GM19239 (cell line): ENCODE data around the gene NIP7.
A peak's percentile ranks its signal among the peaks of the same experiment; 100 is the strongest.

Source experiments
- DNase-seq: peaks from one replicate; pipeline ENCODE4 v3.0.0; 2011; ENCODE audit warnings: low spot score; ENCODE audit not compliant: insufficient read length
- FAIRE-seq: peaks from 2 replicates; lab custom pipeline; 2011; peaks lifted over from hg19 to GRCh38; lab: Jason Lieb, UNC

NIP7 gene

DNA sequence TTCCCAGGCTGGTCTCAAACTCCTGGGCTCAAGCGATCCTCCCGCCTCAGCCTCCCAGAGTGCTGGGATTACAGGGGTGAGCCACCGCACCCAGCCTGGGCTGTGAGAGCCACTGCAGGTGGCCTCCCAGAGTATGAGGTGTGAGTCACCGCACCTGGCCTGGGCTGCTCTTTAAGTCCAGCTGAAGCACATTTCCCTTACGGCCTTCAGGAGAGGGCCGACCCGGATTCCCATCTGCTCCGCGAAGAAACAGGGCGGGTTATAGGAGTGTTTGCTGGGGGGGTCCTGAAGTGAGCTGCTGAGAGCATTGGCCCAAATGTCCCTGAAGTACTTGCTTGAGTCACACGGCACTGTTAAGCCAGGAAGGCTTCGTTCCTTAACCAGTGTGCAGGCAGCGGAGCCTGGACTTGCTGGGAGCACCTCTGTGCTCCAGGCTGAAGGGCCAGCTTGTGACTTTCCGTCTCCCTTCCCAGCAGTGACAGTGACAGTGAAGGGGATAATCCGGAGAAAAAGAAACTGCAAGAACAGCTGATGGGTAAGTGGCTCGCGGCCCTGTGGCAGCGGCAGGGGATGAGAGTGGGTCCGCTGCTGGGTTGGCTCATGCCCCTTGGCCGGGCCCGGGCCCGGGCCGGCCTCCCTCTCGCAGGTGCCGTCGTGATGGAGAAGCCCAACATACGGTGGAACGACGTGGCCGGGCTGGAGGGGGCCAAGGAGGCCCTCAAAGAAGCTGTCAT, 21.2 kb upstream of the NIP7 start:
- DNase-seq (no peak), FAIRE-seq (no peak)

DNA sequence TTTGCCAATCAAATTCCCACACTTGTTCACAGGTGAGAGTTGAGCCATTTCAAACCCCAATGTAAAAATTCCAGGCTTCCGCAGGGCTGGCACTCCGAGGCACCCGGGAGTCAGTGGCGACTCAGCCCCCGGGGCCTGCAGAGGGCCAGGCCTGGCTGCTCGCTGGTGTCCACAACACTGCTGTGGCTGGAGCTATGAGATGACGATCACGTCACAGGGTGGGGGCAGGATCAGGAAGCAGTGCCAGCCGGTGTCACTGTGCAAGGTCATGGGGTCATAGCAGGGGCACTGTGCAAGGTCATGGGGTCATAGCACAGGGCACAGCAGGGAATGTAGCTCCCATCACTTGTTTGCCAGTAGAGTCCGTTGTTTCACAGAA, 20.7 kb upstream of the NIP7 start:
- DNase-seq (no peak), FAIRE-seq (no peak)

DNA sequence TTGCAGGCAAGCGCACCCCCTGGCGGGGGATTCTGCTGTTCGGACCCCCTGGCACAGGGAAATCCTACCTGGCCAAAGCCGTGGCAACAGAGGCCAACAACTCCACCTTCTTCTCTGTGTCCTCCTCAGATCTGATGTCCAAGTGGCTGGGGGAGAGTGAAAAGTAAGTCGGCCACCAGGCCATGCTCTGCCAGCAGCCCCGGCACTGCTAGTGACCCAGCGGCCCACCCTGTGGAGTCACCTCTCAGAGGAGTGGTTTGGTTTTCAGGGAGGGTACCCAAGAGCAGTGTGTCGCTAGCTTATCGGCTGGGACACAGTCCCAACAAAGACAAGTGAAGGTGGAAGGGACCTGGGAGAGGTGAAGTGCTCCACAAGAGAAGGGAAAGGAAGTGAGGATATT, 20.2 kb upstream of the NIP7 start:
- no peak for DNase-seq
- no peak for FAIRE-seq

DNA sequence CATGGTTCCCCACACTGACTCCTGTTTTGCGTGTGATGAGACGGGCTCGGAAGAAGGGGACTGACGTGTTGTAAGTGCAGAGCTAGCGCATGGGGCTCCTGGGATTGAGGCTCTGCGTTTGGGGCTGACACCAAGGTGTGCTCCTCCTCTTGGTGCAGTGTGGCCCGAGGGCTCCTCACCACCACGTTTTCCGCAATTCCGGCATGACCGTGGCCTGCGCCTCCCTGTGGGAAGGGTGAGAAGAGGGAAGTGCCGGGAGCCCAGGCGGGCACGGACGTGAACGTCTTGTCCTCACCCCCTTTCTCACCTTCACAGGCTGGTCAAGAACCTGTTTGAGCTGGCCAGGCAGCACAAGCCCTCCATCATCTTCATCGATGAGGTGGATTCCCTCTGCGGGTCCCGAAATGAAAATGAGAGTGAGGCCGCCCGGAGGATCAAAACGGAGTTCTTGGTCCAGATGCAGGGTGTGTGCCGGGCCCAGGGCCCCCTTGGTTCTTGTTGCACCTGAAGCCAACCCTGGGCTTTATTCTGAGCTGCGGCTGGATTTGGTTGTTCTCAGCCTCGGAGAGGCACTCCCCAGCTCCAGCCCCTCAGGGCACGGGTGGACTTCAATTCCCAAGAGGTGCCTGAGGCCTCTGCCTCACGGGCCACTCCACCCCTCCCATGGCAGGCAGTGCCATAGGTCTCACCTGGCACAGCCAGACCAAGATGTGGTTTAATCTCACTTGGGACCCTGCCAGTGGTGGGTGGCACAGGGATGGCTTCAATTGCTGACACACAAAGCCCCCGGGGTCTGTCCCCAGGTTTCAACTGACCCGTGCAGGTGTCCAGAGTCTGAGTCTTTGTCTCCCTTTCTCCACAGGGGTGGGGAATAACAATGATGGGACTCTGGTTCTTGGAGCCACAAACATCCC, 19.5 kb upstream of the NIP7 start:
- FAIRE-seq (no peak), DNase-seq (no peak)

DNA sequence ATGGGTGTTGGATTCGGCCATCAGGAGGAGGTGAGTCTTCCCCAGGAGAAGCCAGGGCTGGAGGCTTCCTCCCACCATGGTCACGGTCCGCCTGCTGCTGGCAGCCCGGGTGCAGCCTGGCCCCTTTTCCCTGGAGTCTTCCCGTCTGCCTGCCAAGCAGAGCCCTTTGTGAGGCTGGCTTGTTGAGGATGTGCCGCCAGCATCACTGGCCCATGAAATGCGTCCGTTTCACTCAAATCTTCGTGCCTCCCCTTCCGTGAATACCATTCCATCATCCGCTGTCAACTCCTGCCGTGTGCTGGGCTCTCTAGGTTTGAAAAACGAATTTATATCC, 18.9 kb upstream of the NIP7 start:
- FAIRE-seq = no peak
- no peak for DNase-seq

DNA sequence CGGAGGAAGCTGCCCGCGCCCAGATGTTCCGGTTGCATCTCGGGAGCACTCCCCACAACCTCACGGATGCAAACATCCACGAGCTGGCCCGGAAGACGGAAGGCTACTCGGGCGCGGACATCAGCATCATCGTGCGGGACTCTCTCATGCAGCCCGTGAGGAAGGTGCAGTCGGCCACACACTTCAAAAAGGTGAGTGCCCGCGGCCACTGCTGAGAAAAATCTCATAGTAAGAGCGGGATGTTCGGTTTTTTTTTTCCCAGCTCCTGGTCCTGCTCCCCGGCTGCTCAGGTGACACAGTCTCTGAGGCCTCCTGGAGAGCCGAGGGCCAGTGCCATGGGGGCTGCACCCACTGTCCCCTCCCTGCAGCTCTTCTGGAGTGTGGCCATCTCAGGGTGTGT, 18.5 kb upstream of the NIP7 start:
- FAIRE-seq (no peak), DNase-seq (no peak)

DNA sequence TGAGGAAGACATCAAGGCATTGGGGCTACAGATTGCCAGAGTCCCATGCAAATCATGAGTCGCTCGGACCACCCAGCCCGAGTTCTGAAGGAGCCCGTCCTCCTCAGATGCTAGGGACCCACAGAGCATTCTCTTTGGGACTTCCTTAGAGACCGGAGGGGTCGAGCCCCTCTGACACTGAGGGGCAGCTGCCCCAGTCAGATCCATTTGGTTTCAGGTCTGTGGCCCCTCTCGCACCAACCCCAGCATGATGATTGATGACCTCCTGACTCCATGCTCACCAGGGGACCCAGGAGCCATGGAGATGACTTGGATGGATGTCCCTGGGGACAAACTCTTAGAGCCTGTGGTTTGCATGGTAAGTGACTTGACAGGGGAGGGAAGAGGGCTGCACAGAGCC, 17.2 kb upstream of the NIP7 start:
- DNase-seq (no peak), FAIRE-seq (no peak)

DNA sequence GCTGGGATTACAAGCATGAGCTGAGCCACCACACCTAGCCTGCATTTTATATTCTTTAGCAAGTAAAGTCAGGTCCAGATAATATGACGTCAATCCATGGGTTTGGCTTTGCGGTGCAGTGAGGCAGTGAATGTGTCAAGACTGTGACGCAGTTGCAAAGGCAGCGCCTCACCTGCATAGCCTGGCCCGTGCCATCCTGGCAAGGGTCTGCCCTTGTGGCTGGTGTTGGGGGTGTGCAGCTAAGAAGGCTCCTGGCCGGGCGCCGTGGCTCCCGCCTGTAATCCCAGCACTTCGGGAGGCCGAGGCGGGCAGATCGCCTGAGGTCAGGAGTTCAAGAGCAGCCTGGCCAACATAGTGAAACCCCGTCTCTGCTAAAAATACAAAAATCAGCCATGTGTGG, 16.2 kb upstream of the NIP7 start:
- no peak for FAIRE-seq
- no peak for DNase-seq

DNA sequence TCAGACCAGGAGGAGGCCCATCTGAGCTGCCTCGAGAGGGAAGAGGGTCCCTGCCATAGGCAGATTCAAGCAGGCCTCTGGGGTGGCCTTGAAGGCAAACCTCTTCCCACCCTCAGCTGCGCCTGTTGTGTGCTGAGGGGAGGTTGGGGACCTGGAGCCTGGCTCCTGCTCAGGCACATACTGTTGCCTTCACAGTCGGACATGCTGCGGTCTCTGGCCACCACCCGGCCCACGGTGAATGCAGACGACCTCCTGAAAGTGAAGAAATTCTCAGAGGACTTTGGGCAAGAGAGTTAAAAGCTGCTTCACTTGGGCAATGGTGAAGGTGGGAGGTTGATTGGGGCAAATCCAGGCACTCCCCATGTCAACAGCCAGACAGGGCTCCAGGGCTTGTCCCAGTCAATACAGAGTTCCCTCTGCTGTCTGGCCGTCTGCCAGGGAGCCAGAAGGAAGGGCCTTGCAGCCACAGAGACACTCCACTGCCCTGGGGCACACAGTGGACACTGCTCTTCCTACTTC, 15.5 kb upstream of the NIP7 start:
- no peak for FAIRE-seq

DNA sequence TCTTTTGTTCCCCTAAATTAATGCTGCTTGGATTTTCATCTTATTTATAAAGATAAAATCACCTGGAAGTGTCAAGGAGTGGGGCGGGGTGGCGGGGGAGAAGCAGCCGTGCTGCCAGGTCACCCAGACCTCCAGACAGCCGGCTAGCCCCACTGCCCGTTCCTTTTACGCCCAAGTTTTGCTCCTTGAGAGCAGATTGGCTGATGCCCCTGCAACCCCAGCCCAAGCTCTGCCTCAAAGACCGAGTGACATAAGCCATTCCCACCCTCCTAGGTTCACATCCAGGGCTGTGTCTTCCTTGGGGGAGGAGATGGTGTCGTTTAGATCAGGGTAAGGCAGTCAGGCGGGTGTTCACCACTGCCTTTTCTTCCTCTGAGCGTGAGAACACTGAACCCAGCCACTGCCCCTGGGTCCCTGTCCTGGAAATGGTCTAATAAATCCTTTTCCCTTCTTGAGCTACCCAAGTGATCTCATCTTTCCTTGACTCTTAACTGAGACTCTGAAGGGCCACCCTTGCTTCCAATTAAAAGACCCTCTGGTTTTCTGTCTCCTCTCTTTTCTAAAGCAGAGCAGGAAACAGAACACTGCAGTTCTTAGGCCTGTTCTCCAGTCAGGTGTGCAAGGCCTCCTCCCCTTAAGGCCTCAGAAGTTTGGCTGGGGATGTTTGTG, 14.9 kb upstream of the NIP7 start:
- no peak for FAIRE-seq
- DNase-seq = no peak

More for the DNA sequence above, 15.5 kb upstream of the NIP7 start:
- DNase-seq = no peak

DNA sequence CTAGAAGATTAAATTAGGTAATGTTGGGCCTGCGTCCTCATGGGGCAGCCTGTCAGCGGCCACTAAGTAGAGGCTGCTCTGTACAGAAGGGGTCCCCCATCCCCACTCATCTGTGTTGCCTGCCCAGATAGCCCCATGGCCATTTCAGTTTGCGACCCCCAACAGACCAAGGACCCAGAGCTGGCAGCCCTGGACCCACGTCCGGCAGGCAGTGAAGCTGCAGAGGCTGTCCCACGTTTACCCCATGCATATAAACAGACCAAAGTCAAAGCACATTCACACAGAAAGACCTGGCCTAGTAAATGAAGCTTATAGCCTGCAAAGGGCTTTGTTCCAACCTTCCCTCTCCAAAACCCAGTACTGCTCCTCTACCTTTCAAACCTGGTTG, 13.8 kb upstream of the NIP7 start:
- DNase-seq (no peak), FAIRE-seq (no peak)

DNA sequence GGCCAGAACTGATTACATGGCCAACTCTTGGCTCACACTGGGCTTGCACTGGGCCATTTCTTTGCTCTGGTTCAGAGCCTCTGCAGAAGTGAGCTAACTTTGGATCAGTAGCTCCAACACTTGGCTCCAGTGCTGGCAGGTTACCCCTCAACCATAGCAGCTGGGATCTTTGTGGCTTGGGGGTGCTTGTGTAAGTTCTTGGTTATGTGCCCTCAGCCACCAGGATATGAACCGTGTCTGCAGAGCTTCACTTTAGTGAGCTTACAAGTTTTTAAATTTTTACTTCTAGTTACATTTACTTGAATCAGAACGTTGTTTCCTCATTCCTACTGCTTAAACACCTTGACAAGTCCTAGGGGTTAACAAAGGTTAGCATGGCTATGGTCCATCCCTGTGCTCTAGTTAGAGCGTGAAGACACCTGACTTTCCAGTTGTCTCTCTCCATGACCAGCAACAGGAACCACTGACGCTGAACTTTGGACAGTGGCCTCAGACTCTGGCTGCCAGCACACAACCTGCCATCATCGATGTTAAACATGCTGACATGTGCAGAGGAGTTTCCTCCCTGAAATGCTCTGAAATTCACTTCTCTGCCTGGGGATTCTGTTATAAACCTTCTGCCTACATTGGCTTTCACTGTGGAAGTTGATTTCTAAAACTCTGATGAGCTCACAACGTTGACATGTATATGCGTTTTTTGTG, 13.2 kb upstream of the NIP7 start:
- no peak for DNase-seq

DNA sequence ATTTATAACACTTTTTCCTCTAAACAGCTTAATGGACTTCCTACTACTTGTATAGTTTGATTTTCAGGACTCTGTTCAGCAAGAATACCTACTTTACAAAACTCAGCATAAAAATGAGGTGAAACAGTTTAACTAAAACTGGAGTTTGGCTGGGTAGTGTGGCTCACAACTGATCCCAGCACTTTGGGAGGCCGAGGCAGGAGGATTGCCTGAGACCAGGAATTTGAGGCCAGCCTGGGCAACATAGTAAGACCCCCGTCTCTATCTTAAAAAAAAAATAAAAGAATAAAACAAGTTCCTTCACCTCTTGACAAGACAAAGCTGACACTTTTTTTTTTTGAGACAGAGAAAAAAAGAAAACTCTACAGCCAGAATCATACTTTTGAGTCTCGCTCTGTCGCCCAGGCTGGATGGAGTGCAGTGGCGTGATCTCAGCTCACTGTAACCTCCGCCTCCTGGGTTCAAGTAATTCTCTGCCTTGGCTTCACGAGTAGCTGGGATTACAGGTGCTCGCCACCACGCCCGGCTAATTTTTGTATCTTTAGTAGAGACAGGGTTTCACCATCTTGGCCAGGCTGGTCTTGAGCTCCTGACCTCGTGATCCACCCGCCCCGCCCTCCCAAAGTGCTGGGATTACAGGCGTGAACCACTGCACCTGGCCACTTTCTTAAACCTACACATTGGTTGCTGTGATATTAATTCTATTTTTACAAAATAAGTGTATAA, 11.8 kb upstream of the NIP7 start:
- FAIRE-seq = no peak

More for the DNA sequence above, 13.2 kb upstream of the NIP7 start:
- no peak for FAIRE-seq

DNA sequence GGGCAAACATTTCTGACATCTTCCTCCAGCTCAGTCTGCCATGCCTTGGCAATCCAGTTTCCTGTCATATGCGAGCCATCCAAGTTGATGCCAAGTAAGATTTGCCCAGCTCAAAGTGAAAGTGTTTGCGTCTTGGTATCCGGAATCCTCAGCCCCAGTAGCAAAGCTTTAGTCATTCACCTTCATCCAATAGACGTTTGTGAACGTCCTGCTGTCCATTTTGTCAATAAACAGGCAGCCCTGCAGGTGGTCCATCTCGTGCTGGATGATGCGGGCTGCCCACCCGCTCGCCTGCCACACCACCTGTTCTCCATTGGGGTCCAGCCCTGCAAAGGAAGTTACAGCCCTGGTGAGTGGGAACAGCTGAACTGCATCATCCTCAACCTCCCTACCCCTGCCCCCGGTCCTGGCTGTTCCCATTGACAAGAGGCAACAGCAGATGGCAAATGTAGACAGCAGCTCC, 10.7 kb upstream of the NIP7 start:
- DNase-seq (no peak), FAIRE-seq (no peak)

More for the DNA sequence above, 11.8 kb upstream of the NIP7 start:
- no peak for DNase-seq

DNA sequence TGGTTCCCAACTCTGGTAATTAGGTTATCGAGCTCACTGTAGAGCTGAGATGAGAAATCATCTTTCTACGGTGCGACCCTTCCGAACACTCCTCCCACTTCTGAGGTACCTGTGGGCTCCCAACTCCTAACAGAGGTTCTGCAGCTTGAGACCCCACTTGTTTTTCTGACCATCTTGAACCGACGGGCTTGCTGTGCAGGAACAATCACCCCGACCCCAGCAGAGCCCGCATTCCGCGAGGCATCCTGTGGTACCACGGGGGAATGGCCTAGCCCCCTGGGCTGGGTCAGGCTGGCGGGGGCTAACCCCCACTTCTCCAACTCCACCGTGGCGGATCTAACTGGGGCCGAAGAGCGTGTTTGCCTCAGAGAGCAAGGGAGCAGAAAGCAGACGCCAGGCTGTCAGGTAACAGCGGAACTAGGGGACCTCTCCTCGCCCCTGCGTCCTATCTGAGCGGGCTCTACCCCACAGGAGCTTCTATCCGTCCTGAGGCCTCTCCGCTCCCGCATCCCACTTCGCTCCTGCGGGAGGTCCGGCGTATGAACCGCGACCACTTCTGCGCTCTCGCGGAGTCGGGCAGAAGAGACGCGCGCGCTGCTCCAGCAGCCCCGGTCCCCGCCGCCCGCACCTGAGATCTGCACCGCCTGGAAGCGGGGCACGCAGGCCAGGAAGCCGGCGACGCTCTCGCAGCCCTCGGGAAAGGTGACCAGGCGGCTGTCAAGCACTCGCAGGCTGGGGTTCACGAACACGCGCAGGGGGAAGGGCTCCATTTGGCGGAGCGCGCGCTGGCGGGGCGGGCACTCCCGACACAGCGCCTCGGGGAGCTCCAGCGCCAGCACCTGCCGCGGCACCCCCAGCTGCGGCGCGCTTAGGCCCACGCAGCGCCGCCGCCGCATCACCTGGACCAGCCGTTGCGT, 9.9 kb upstream of the NIP7 start:
- FAIRE-seq (no peak), DNase-seq (peak; percentile 47)

DNA sequence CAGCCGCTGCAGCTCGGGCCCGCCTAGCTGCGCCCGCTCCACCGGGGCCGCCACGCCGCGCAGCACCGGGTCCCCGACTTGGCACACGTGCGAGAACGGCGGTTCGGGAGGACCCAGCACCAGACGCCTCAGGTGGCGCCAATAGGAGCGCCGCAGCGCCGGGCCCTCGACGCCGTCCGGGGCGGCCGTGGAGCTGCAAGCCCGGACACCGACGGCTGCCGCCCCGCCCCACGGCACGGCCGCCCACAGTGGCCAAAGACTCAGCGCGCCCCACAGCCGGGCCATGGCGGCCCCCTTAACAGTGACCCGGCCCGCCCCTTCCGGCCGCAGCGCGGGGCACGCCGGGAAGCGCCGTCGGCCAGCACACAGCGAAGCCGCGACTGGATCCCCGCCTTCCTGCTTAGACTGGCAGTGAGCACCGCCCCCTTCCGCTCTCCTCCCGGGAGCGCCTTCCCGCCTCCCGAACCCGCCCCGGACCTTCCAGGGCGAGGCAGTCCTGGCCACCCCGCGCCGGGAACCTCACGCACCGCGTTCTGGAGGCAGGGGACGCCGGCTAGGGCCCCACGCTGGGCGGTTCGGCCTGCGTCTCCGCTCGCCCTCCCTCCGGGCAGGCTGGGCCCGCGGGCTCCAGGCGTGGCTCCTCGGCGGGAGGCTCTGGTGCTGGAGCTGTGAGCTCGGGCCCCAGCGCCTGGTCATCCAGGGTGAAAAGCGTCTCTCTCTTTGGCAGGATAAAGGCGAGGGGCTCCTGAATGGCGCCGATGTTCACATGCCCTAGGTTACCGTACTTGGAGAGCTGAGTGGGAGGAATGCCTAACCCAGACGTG, 9.1 kb upstream of the NIP7 start, which contains the start of gene PDF:
PDF (minus strand) TSS at position 303 of the 824 bp plus-strand sequence; CDS start at position 285, 18 bp downstream.
- peak; percentile 93 for DNase-seq
- peak; percentile 66 for FAIRE-seq

DNA sequence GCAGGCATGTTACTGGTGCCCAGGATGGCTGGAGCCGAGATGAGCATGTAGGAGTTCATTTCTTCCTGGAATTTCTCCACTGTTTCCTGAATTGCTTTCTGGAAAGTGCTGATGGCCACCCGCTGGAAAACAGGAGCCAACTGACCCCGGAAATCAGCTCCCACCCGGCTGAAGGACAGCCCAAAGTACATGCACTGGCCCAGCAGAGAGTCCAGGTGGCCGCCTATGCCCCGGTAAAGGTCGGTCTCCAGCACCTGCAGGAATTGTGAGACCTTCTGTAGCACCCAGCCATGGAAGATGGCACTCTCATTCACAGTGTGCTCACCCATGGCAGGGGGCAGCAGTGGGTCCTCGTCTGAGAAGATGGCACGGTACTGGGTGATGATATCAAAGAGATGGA, 4.9 kb upstream of the NIP7 start:
- FAIRE-seq = no peak
- no peak for DNase-seq
